ENCODE data around the gene LRRC4. TPM values are rescaled to one million over a fixed set of nuclear protein-coding genes. Genes with fewer than 3 reads are reported as not detected.

LRRC4 gene
- total and polyA plus RNA-seq, 4 donors: 4.7 to 14.6 (median 6.9) TPM

DNA sequence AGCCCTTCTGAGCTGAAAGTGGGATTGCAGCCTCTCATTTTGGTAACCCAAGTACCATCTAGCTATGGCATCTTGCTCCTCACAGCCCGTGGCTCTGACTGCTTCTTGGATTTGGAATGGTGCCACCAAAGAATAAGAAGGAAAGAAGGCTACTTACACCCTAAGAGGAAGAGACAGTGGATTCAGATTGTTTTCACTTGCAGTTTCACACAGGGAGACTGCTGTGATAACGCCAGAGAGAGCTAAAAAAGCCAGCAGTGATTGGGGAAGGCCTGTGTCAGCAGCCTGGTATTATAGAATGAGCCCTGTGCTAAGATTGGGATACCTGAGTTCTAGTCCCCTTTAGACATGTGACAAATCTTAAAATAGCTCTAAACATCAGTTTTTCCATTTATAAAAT lies 3.6 kb upstream of the LRRC4 start:
- Histone ChIP-seq H3K4me1 (ENCODE audit: control insufficient read depth in 5 of 5, insufficient read depth in 5 of 5, low read length in 5 of 5) (peaks cover 0 to 15% (median 10%) of the 10 kb centered on the region in 5 donors), H3K9ac (ENCODE audit: insufficient read depth in 1 of 2, low read length in 2 of 2) (no peak overlapping the region), H3K36me3 (ENCODE audit: control insufficient read depth in 4 of 4, insufficient read depth in 4 of 4, low read length in 4 of 4) (no peaks in the 10 kb centered on the region), H3K27me3 (ENCODE audit: control insufficient read depth in 3 of 3, insufficient read depth in 3 of 3, low read length in 2 of 3) (peaks cover 0 to 10% (median 6%) of the 10 kb centered on the region in 3 donors), H3K27ac (ENCODE audit: low read depth in 1 of 2, low read length in 1 of 2) (no peak overlapping the region), H3K4me3 (no peak overlapping the region), H3K9me3 (ENCODE audit: control insufficient read depth in 4 of 4, insufficient read depth in 3 of 4, low read length in 3 of 4) (no peaks in the 10 kb centered on the region)
- no peak for TF ChIP-seq CTCF (IDR thresholded peaks at IDR 0.05; ENCODE audit: control extremely low read depth, extremely low read depth)
- 75 to 81% methylated on average over 2 of the region's 2 CpGs for WGBS, 2 donors
- ATAC-seq (ENCODE audit: insufficient read depth, low FRiP score) (no peak), DNase-seq (no peak)

- Histone ChIP-seq H3K27me3 (ENCODE audit: control insufficient read depth in 3 of 3, insufficient read depth in 3 of 3, low read length in 2 of 3) (peaks cover 0 to 10% (median 6%) of the 10 kb centered on the region in 3 donors), H3K9ac (ENCODE audit: insufficient read depth in 1 of 2, low read length in 2 of 2) (no peak overlapping the region), H3K4me3 (no peak overlapping the region), H3K27ac (ENCODE audit: low read depth in 1 of 2, low read length in 1 of 2) (no peak overlapping the region), H3K4me1 (ENCODE audit: control insufficient read depth in 5 of 5, insufficient read depth in 5 of 5, low read length in 5 of 5) (peaks cover 0 to 26% (median 10%) of the 10 kb centered on the region in 5 donors), H3K36me3 (ENCODE audit: control insufficient read depth in 4 of 4, insufficient read depth in 4 of 4, low read length in 4 of 4) (peaks cover 0 to 9% (median 5%) of the 10 kb centered on the region in 4 donors), H3K9me3 (ENCODE audit: control insufficient read depth in 4 of 4, insufficient read depth in 3 of 4, low read length in 3 of 4) (peaks cover 0 to 4% (median 0%) of the 10 kb centered on the region in 4 donors)
- TF ChIP-seq CTCF (IDR thresholded peaks at IDR 0.05; ENCODE audit: control extremely low read depth, extremely low read depth): no peak
- DNase-seq: no peak
- WGBS, 2 donors: 68 to 80% methylated on average over 9 of the region's 9 CpGs
- no peak for ATAC-seq (ENCODE audit: insufficient read depth, low FRiP score)
Measured at GRCh38 chr7:128033246-128033645, 2.0 kb upstream of the LRRC4 start.

- peaks cover 2 to 28% (median 11%) of the 10 kb centered on the region in 5 donors for H3K4me1 ChIP-seq (ENCODE audit: control insufficient read depth in 5 of 5, insufficient read depth in 5 of 5, low read length in 5 of 5)
- H3K4me3 ChIP-seq: no peak overlapping the region
- H3K36me3 ChIP-seq (ENCODE audit: control insufficient read depth in 4 of 4, insufficient read depth in 4 of 4, low read length in 4 of 4): peaks cover 0 to 9% (median 5%) of the 10 kb centered on the region in 4 donors
- TF ChIP-seq CTCF (IDR thresholded peaks at IDR 0.05; ENCODE audit: control extremely low read depth, extremely low read depth): no peak
- peak; percentile 37 to 45 (median 40) for DNase-seq
- H3K27me3 ChIP-seq (ENCODE audit: control insufficient read depth in 3 of 3, insufficient read depth in 3 of 3, low read length in 2 of 3): peaks cover 0 to 10% (median 6%) of the 10 kb centered on the region in 3 donors
- H3K27ac ChIP-seq (ENCODE audit: low read depth in 1 of 2, low read length in 1 of 2): peak overlapping the region; percentile 11 to 13
- 19 to 25% methylated on average over 37 to 41 of the region's 41 CpGs for WGBS, 2 donors
- peak; percentile 8 for ATAC-seq (ENCODE audit: insufficient read depth, low FRiP score)
- peaks cover 0 to 4% (median 0%) of the 10 kb centered on the region in 4 donors for H3K9me3 ChIP-seq (ENCODE audit: control insufficient read depth in 4 of 4, insufficient read depth in 3 of 4, low read length in 3 of 4)
- peak overlapping the region in 1 of 2 donors; percentile 48 for H3K9ac ChIP-seq (ENCODE audit: insufficient read depth in 1 of 2, low read length in 2 of 2)
Measured at GRCh38 chr7:128032605-128033235, 1.5 kb upstream of the LRRC4 start.
